ENCODE data around the gene DIPK1B.

DIPK1B gene

DNA sequence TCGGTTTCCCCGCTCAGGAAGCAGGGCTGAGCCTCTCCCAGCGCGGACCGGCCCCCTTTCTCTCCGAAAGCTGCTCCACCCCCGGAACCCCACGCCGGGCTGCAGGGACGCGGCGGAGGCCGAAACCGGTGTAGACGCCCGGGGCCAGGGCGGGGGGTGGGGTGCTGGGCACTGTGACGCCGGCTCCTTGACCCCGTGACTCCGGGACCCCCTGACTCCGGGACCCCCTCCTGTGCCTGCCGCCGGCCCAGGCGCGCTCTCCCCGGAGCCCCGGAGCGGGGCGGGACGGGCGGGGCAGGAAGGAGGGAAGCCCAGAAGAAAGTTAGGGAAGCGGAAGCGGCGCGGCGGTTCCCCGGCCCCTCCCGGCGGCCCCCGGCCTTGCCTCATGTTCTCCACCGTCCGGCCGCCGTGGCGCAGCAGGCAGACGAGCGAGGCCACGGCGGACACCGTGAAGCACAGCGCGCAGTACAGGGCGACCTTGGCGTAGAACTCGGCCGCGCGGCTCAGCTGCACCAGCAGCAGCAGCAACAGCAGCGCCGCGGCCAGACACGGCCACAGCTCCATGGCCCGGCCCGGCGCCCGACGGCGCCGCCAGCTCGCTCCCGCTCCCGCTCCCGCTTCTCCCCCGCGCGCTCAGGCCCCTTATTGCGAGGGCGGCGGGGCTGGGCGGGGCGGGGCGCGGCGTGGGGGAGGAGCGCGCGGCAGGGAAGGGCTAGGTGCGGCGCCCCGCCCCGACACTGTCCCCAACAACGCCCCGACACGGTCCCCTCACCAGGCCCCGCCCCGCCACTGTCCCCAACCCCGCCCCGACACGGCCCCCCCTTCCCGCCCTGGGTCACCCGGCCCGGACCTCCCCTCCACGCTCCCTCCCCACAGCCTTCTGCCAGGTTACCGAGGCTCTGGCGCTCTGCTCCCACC, 25.3 kb upstream of the DIPK1B start, which contains the start of gene AGPAT2:
AGPAT2 (minus strand) TSS at position 664 of the 918 bp plus-strand sequence; CDS start at position 564, 100 bp downstream.
- no peak for DNase-seq

DNA sequence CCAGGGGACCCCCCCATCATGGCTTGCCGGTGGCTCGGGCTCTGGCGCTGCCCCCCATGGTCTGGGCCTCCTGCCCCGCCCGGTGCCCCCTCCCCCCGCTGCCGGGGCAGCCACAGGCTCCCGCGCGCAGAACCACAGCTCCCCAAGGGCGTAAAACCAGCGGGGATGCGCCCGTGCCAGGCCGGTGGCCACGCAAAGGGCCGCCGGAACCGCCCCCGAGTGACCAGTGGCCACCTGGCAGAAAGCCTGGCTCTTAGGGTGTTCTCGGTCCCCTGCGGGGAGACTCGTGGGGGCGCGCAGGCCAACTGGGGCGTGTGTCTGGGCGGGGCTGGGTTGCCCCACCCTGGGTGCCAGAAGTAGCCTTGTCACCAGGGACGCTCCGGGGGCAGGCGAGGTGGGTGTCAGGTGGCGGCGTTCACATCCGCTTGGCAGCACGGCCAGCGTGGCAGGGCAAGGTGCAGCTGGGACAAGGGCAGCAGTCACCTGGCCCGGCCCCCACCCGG, 24.6 kb upstream of the DIPK1B start:
- no peak for DNase-seq

DNA sequence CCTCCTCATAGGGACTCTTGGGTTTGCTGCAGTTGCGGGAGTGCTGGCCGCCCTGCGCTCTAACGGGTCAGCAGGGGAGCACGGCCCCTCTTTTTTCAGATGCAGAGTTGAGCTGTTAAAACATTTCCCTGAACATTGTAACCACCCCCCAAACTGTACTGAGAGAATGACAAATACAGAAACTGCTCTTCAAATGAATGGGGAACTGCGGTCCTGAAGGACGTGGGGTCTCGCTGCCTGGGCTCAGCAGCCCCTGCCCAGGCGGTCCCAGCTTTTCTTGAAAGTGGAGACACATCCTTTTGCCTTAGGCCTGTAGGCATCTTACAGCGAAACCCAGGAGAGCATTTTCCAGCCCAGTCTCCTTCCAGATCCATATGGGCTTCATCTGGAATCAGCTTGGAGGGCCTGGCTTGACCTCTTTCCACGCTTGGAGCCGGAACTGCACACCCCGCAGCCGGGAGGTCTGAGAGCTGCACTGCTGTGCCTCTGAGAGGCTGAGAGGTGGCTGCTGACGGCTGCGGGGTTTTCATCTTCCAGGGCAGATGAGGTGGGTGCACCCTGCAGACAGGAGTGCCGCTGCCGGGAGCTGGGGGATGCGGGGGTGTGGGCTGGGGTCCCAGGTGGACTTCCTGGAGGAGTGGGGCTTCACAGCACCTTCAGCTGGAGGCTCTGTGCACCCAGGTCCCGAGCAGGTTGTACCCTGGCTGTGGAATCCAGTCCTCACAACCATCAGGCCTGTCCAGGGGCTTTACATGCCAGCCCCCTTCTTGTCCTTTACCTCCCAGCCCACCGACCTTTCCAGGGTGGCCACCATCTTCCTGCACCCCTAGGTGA, 23.9 kb upstream of the DIPK1B start:
- DNase-seq = no peak

DNA sequence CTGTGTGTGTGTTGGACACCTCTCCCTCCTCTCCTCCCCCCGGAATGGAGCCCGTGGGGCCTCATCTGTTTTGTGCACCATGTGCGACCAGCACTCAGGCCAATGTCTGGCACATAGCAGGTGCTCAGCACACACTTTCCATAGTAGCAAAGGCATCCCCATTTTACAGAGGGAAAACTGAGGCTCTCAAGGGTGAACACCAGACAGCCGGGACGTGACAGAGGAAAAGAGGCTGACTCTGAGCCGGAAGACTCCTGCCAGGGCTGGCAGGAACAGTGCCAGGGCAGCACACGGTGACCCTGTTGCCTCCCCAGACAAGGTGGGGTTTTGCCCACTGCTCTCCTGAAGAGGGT, 23.3 kb upstream of the DIPK1B start:
- no peak for DNase-seq

DNA sequence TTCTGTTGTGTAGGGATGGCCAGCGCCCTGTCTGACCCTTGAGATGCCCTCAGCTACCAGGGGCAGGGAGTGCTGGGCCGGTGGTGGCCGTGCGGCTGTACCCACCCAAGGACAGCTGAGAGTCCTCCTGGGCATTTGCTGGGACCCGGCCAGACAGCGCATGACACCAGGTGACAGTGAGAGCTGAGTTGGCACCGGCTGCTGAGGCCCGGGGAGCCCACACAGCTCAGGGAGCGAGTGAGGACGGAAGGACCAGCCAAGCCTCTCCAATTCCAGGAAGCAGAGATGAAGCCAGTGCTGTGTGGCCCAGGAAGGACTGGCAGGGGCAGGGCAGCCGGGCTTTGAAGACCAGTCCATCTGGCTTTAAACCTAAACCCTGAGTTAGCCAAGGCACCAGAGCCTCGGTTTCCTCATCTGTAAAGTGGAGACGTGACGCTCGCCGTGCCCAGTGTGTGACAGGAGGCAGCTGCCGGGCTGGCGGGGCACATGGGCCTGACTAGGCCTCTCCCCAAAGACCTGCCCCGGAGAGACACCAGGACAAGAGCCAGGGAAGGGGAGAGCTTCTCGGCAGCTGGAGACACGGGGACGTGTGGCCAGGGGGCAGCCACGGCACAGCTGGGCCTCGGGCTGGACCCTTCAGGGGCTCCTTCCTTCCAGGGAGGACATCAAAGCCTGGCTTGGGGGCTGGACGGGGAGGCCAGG, 22.1 kb upstream of the DIPK1B start:
- no peak for DNase-seq

DNA sequence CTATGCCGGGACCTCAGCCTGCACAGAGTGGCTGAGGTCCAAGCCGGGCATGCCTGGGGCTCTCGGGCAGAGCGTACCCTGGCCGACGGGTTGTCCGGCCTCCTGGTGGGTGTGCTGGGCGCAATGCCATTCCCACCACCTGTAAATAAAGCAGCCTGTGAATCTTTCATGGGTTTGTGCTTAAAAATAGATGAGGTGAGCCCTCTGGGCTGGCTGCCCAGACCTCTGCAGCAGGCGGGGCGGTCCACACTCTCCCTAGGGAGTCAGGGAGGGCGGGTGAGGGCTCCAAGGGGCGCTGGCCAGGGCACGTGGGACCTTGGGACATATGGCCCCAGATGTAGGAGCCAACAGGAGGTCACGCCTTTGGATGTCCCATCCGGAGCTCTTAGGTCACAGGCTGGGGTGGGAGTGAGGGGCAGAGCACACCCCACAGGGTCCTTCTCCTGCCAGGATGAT, 21.5 kb upstream of the DIPK1B start:
- no peak for DNase-seq

DNA sequence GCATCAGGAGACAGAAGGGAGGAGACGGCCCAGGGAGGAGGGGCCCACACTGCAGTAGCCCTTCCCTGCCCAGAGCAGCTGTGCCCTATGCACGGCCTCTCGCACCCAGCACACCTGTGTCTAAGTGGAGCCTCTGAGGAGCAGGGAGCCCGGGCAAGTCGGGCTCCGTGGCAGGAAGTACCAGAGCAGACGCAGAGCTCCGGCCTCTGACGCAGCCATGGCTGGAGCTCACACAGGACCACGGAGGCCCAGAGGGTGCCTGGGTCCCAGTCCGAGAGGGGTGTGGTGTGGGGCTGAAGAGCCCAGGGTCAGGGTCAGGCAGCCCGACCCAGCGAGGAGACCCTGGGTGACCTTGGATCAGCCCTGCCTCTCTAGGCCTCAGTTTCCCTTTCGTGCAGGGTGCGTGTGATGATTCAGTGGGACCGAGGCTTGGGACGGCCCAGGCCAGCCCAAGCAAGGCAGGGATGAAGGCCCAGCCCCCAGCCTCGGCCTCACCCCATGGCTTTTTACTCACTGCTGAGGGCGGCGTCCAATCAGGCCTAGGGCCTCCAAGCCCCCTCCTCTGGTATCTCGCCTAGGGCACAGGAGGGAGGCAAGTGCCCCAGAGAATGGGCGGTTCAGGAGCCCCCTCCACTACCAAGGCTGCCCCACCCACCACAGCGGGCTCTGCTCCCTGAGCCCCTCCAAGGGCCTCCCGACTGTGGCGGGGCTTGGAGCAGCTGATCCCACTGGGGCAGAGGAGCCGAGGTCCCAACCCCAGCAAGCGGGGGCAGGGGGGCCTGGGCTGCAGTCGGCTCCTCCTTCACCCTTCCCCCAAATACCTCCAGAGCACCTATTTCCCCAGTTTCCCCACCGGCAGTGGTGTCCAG, 20.8 kb upstream of the DIPK1B start:
- no peak for DNase-seq

DNA sequence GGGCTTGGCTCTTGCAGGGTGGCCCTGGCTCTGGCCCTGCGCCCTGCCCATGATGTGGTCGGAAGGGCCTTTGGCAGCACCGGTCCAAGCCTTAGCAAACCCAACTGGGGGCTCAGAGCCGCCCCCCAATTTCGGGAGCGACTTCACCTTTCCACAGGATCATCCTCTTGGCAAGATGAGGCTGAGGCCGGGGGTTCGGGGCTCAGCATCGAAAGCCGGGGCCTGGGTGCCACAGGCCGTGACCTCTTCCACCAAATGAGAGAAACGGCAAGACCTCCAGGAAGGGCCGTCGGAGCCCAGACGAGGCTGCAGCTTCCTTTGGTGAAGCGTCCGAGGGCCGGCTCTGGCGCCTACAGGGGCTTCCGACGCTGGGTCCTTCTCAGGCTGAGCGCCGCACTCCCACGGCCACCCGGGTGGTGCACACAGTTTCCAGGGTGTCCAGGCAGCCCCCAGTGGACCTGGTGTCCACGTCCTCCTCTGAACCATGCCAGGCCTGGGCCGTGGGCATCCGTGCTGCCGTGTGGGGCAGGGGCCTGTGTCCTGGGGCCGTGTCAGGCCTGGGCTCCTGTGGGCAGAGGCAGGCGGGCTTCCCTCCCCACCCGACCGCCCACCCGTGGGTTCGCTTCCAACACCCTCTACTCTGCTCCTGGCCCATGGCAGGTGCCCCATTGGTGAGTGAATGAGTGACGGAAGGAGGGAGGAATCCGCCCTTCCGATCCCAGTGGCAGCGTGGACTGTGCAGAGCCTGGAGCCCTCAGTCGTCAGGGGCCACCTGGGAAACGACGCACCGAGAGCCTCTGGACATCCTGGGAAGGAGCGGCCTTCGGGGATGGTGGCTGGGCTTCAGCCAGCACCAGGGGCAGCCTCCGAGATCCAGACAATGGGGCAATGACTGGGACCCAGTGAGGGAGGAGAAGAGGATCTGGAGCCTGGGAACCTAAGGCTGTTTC, 19.9 kb upstream of the DIPK1B start:
- DNase-seq = no peak

DNA sequence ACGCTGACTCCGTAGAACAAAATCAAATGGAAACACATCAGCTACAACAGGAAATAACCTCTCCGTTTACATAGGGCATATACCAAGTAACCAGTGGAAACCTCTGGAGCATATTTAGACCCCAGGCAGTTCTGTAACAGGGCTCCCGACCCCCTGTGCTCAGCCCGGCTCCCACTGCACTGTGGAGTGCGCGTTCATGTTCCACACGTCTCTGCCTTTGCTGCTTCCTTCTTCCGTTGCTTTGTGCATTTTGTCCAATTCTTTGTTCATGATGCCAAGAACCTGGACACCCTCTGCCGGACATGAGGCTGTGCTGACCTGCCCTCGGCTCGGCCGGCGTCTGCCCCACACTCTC, 19.3 kb upstream of the DIPK1B start:
- DNase-seq = no peak

DNA sequence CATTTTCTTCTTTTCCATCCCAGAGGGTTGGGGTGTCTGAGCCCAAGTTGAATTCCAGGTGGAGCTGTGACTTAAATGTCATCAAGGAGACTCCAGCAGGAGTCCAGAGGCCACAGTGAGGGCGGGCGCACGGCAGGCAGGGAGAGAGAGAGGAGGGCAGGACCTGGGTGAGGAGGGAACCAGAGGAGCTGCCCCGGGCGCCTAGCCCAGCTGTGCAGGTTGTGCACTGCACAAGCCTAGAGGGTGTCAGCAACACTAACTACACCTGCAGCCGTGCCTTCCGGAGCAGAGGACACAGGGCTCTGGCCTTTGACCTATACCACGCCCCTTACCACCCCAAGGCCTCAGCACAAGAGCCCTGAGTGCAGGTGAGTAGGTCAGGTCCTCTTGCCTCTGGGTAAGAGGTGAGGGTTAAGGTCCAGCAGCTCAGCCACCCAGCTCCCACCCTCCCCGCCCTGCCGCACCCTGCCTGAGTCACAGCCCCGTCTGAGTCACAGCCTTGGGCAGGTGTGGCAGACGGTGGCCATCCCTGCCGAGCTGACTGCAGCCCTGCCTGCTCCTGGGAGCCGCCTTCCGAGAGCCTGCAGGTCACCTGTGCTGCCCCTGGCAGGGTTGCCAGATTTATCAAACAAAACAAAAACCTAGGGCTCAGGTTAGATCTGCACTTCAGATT, 18.7 kb upstream of the DIPK1B start:
- no peak for DNase-seq

DNA sequence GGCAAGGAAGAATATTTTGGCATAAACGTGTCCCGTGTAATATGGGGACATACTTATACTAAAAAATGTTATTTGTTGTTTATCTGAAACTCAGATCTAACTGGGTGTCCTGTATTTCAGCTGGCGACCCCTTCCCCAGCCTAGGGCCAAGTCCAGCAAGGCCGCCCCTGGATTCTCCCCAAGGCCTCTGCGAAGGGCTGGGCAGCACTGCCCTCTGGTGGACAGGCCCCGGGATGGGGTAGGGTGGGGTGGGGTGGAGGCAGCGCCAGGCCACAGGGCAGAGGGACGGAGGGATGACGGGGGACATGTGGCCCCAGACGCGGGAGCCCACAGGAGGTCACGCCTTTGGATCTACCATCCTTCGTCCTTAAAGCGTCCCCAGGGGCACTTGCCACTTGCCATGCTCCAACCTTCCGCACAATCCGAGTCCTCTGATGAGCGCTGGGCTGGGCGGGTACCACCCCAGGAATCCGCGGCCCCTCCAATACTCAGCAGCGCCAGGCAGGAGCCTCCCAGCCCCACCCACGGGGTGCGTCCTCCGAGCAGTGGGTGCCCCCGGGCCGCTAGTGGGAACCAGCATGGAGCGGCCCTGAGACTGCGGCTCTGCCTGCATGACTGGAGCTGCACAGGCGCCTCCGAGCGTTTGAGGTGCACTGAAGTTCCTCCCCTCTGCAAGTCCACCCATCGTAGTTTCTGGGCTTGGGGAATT, 18.1 kb upstream of the DIPK1B start:
- no peak for DNase-seq

DNA sequence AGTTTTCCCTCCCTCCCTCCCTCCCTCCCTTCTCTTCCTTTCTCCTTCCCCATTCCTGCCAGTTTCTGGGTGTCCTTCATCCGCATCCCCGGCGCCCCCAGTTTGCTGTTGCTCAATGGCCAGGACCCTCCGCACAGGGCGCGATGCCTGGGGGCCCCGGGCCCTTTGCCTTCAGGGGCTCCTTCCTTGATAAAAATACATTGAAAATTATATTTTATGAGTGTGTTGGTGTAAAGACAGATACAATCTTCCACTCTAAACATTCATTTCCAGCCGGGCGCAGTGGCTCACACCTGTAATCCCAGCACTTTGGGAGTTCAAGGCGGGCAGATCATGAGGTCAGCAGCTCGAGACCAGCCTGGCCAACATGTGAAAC, 17.5 kb upstream of the DIPK1B start:
- DNase-seq = no peak

DNA sequence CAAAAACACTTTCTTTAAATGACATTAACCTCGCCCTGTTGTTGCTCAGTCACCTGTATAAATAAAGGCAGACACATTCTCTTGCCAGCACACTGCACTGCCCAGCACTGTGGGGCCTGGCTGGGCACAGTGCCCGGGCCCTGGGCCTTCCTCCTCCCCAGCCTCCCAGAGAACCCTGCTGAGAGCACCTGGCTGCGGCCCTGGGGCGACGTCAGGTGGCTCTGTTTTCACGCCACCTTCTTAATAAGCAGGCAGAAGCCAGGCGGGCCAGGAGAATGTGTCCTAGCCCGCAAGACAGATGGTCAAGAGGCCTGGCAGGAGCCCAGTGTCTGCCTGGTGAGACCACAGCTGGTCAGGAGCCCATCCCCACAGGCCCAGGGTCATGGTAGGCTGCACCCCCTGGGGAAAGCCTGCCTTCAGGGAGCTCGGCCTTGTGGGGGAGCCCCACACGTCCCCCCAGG, 16.9 kb upstream of the DIPK1B start:
- peak in 1 of 2 experiments; percentile 29 for DNase-seq

DNA sequence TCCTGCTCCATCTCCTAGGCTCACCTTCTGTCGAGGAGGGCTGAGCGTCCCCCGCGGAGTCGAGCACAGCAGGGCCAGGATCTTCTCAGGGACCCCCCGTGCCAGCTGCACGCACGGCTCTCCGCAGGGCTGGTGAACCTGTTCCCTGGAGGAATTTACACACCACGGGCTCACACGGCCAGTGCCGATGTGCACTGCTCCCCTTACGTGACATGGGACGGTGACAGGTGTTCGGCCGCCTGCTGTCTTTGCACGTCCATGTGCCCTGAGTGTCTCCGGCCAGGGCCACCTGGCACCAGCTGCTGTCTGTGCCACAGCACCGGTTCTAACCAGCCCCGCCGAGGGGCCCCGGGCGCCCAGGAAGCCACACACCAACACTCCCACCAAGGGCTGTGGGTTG, 16.4 kb upstream of the DIPK1B start:
- no peak for DNase-seq

DNA sequence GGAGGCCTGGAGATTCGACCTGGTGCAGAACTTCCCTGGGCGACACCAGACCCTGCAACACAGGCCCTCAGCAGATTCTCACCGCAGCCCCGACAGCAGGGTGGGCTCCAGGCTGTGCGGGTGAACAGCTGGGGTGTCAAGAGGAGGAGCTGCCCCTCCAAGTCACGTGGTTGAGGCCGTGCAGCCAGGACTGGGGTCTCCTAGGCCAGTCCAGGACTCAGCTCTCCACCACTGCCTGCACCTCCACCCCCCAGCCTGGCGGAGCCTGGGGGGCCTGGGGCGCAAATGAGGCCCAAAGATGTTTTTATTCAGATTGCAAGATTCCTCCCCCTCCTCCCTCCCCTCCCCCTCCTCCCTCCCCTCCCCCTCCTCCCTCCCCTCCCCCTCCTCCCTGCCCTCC, 15.9 kb upstream of the DIPK1B start:
- no peak for DNase-seq

DNA sequence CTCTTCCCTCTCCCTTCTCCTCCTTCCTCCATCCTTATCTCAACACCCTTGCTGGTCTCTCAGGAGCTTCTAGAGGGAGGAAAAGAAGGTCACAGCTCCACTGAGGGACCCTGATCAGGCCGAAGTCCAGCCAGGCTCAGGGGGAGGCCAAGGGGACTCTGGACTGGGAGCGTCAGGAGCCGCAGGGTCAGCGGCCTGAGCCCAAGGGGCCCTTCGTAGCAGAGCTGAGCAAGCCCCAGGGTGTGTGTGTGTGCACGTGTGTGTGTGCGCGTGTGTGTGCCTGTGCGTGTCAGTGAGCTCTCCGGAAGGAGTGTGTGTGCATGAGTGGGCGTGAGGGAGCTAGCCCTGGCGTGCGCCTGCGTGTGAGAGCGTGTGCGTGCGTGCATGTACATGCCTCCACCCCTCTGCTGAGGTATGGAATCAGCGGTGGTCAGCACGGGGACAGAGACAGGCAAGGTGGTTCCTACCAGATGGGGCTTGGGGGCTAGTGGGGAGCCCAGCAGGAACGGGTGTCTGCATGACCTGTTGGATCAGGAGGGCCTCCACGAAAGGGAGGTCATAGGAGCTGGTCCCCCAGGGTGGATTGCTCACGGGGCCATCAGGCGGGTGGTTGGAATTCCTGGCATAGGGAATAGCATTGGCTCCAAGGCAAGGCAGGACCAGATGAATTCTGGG, 15.1 kb upstream of the DIPK1B start:
- DNase-seq = no peak

DNA sequence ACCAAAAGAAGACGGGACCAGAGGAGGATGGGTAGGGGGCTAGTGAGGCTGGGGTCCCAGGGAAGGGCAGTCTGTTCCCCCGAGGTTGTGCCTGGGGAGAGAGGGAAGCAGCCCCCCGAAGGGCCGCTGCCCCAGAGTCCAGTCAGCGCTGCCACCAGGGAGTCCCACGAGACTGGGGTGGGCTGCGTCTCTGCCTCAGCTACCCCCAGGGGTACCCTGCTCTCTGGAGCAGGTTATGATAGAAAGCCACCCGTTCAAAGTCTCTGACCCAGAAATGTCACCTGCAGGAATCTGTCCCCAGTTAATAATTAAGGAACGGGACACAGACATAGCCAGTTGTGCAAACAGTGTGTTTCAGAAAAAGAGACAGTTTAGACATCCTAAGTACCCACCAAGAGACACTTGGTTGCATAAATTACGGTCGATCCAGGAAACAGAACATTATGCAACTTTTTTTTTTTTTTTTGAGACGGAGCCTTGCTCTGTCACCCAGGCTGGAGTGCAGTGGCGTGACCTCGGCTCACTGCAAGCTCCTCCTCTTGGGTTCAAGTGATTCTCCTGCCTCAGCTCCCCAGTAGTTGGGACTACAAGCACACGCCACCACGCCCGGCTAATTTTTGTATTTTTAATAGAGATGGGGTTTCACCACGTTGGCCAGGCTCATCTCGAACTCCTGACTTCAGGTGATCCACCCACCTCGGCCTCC, 14.4 kb upstream of the DIPK1B start:
- DNase-seq = no peak

DNA sequence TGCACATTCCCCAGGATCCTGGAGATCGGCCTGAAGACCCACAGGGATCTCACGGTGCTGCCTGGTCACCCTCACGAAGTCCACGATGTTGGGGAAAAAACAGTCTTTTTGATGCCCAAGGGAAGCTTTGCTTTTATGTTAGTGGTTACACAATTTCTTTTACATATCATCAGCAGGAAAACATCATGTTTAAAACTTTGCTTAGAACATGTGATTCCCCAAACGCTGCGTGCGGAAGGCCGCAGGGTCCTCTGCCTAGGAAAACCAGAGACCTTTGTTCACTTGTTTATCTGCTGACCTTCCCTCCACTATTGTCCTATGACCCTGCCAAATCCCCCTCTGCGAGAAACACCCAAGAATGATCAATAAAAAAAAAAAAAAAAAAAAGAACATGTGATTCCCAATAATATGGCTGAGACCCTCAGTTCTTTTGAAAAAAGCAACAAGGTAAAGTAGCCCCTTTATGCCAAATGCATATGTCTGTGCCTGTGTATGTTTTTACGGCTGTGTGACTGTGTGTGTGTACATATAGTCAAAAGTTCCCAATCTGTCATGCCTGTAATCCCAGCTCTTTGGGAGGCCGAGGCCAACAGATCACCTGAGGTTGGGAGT, 13.6 kb upstream of the DIPK1B start:
- no peak for DNase-seq

Data from cerebellar nuclear complex (tissue), 1 donor.